ENCODE results near the gene ZSCAN20.

GRCh38 chr1:33512226-33513011, 40.0 kb downstream of the ZSCAN20 start:
- TF ChIP-seq CTCF (conservative IDR thresholded peaks at IDR 0.05): no peak
- TF ChIP-seq ZFX (IDR thresholded peaks at IDR 0.05): no peak
